Osteocyte (in vitro differentiated cells): ENCODE data around the gene TPSAB1. TPM values are rescaled to one million over a fixed set of nuclear protein-coding genes. Genes with fewer than 3 reads are reported as not detected.
A peak's percentile ranks its signal among the peaks of the same experiment; 100 is the strongest.
"Not testable (repeated sequence)": the region's sequence is repeated elsewhere in the genome, so short reads cannot be mapped to it uniquely, and the experiment has no call there.

Experiments used
- DNase-seq: peaks from one replicate; pipeline ENCODE4 v3.0.0; 2021; ENCODE audit warnings: mixed read lengths; ENCODE audit not compliant: unreplicated experiment; ENCODE audit errors: extremely low spot score
- H3K27ac Mint-ChIP-seq: one replicate; pipeline ENCODE4 v1.8.0; 2021; ENCODE audit warnings: mild to moderate bottlenecking, mixed read lengths; ENCODE audit not compliant: unreplicated experiment
- H3K27me3 Mint-ChIP-seq: one replicate; pipeline ENCODE4 v1.8.0; 2021; ENCODE audit warnings: mixed read lengths; ENCODE audit not compliant: unreplicated experiment
- H3K36me3 Mint-ChIP-seq: one replicate; pipeline ENCODE4 v1.8.0; 2021; ENCODE audit warnings: mixed read lengths; ENCODE audit not compliant: unreplicated experiment
- H3K4me1 Mint-ChIP-seq: one replicate; pipeline ENCODE4 v1.8.0; 2021; ENCODE audit warnings: mixed read lengths; ENCODE audit not compliant: unreplicated experiment
- H3K4me3 Mint-ChIP-seq: one replicate; pipeline ENCODE4 v1.8.0; 2021; ENCODE audit warnings: mild to moderate bottlenecking, moderate library complexity, mixed read lengths; ENCODE audit not compliant: unreplicated experiment
- H3K9me3 Mint-ChIP-seq: one replicate; pipeline ENCODE4 v1.8.0; 2021; ENCODE audit warnings: mixed read lengths; ENCODE audit not compliant: unreplicated experiment
- total RNA-seq: library from RNA; stranded (reverse); gene quantifications from 2 replicates; pipeline ENCODE4 v1.2.1, GENCODE V29; 2021
- TF ChIP-seq, protein P1 (sequence below): fragments of 200-600 bp; sonication (generic); IDR thresholded peaks from 2 replicates; pipeline ENCODE4 v1.5.0; 2021; ENCODE audit warnings: antibody characterized with exemption, mild to moderate bottlenecking, moderate library complexity

The TPSAB1 gene
- total RNA-seq, 1 donor from 2014 or later: not detected

DNA sequence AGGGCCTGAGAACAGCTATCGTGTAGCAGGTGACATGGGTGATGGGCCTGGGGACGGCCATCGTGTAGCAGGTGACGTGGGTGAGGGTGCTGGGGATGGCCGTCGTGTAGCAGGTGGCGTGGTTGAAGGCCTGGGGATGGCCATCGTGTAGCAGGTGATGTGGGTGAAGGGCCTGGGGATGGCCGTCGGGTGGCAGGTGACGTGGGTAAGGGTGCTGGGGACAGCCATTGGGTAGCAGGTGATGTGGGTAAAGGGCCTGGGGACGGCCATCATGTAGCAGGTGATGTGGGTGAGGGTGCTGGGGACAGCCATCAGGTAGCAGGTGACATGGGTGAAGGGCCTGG lies 30.8 kb downstream of the TPSAB1 start:
- Mint-ChIP-seq H3K27me3 (peaks cover 12% of the 10 kb centered on the region), H3K4me3 (no peak overlapping the region), H3K4me1 (peaks cover 10% of the 10 kb centered on the region), H3K27ac (no peak overlapping the region), H3K36me3 (no peaks in the 10 kb centered on the region), H3K9me3 (no peaks in the 10 kb centered on the region)
- no peak for DNase-seq
- TF ChIP-seq, protein P1, sequence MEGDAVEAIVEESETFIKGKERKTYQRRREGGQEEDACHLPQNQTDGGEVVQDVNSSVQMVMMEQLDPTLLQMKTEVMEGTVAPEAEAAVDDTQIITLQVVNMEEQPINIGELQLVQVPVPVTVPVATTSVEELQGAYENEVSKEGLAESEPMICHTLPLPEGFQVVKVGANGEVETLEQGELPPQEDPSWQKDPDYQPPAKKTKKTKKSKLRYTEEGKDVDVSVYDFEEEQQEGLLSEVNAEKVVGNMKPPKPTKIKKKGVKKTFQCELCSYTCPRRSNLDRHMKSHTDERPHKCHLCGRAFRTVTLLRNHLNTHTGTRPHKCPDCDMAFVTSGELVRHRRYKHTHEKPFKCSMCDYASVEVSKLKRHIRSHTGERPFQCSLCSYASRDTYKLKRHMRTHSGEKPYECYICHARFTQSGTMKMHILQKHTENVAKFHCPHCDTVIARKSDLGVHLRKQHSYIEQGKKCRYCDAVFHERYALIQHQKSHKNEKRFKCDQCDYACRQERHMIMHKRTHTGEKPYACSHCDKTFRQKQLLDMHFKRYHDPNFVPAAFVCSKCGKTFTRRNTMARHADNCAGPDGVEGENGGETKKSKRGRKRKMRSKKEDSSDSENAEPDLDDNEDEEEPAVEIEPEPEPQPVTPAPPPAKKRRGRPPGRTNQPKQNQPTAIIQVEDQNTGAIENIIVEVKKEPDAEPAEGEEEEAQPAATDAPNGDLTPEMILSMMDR: no peak

DNA sequence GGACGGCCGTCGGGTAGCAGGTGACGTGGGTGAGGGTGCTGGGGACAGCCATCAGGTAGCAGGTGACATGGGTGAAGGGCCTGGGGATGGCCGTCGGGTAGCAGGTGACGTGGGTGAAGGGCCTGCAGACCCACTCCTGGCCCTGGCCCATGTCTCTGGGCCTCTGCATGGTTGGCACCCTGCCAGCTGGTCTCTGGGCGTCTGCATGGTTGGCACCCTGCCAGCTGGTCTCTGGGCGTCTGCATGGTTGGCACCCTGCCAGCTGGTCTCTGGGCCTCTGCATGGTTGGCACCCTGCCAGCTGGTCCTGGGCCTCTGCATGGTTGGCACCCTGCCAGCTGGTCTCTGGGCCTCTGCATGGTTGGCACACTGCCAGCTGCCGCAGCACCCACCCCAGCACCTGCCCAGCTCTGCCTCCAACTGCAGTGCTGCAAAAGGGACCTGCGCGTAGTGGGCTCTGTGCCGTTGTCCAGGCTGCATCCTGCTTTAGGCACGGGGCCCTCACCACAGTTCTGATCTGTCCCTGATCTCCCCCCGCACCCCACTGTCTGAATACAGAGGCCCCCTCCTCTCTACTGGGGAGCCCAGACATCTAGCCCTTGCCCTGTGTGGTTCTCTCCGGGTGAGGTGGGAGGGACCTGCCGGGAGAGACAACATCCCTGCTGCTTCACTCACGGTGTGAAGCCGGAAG lies 31.4 kb downstream of the TPSAB1 start:
- peak; percentile 91 for DNase-seq
- Mint-ChIP-seq H3K27me3 (peaks cover 12% of the 10 kb centered on the region), H3K4me1 (peaks cover 10% of the 10 kb centered on the region)
- H3K27ac Mint-ChIP-seq, H3K4me3 Mint-ChIP-seq, H3K36me3 Mint-ChIP-seq, H3K9me3 Mint-ChIP-seq: not testable (repeated sequence)

DNA sequence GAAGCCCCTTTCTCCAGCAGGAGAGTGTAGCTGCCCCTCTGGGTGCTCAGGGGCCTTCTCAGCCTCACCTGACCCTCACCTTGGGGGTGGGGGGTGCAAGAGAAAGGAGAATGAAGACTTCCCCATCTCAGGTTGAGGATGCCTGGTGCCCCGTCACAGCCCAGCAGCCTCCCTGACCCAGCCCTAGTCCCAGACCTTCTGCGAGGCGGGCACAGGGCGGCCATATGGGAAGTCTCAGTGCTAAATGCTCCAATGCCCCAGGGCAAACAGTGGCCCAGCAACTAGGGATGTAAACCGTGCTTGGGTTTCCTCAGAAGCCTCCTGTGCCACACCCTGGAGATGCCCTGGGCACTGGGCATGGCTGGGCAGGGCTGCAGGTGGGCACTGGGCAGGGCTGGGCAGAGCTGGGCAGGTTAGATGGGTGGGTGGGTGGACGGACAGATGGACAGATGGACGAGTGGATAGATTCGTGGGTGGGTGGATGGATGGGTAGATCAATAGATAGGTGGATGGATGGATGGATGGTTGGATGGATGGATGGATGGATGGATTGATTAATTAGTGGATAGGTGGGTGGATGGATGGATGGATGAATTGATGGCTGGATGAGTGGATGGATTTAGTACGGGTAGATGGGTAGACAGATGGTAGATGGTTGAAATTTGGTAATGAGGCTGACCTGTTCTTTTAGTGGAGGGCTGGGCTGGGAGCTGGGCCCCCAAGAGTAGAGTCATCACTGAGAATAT lies 32.1 kb downstream of the TPSAB1 start:
- Mint-ChIP-seq H3K27ac (no peak overlapping the region), H3K27me3 (peaks cover 12% of the 10 kb centered on the region), H3K4me3 (no peak overlapping the region), H3K9me3 (no peaks in the 10 kb centered on the region), H3K36me3 (no peaks in the 10 kb centered on the region), H3K4me1 (peaks cover 11% of the 10 kb centered on the region)
- TF ChIP-seq, protein P1: no peak
- no peak for DNase-seq

DNA sequence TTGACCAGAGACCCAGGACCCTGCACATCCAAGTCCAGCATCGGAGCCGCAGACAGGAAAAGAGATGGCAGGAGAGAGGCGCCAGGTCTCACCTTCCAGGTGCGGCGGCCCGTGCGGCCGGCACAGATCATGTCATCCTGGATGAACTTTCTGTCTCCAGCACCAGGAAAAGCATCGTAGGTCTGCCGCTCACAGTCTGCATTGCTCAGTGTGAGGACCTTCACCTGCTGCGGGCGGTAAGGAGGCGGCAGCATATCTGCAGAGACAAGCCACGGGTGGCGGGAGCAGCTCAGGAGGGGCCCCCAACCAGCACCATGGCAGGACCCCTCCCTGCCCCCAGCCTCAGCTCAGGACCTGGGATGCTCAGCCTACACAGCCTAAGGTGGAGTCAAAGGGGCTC lies 33.3 kb downstream of the TPSAB1 start:
- H3K36me3 Mint-ChIP-seq: no peaks in the 10 kb centered on the region
- peaks cover 19% of the 10 kb centered on the region for H3K4me1 Mint-ChIP-seq
- H3K27ac Mint-ChIP-seq: no peak overlapping the region
- TF ChIP-seq, protein P1: no peak
- H3K27me3 Mint-ChIP-seq: peaks cover 12% of the 10 kb centered on the region
- no peak for DNase-seq
- no peak overlapping the region for H3K4me3 Mint-ChIP-seq
- no peaks in the 10 kb centered on the region for H3K9me3 Mint-ChIP-seq

DNA sequence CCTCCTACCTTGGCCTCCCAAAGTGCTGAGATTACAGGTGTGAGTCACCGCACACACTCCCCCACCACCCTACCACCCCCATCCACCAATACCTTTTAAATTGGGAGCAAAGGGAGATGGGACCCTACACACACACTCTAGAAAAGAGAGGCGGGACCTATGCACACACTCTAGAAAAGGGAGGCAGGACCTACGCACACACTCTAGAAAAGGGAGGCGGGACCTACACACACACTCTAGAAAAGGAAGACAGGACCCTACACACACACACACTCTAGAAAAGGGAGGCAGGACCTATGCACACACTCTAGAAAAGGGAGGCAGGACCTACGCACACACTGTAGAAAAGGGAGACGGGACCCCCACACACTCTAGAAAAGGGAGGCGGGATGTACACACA lies 34.3 kb downstream of the TPSAB1 start:
- TF ChIP-seq, protein P1: no peak
- Mint-ChIP-seq H3K36me3 (no peaks in the 10 kb centered on the region), H3K4me1 (peaks cover 20% of the 10 kb centered on the region), H3K27ac (no peak overlapping the region), H3K27me3 (peaks cover 10% of the 10 kb centered on the region), H3K4me3 (no peak overlapping the region), H3K9me3 (no peaks in the 10 kb centered on the region)
- no peak for DNase-seq
